Measurements from ENCODE around the gene PDE6B. TPM values are rescaled to one million over a fixed set of nuclear protein-coding genes. Genes with fewer than 3 reads are reported as not detected.
"Not testable (repeated sequence)": the region's sequence is repeated elsewhere in the genome, so short reads cannot be mapped to it uniquely, and the experiment has no call there.

PDE6B gene
- total RNA-seq = 1.7 TPM
- long read RNA-seq, partial matches to known transcripts = 1 of 1 reads
- long read RNA-seq, other reads (novel, unspliced or antisense) = 0 of 1 reads

- intact Hi-C loops (cut with DNase I) = no loop called here
- ATAC-seq (no peak), DNase-seq (ENCODE audit: missing footprints) (no peak)
These were observed at the start of gene PDE6B for GRCh38 chr4:624705-625590. Gene PDE6B, plus strand, starts transcription at chr4:625573. Its CDS starts 54 bp downstream, at chr4:625627.

GRCh38 chr4:576245-576821 is 49.0 kb upstream of the PDE6B start, which contains the start of gene TMEM271:
Gene TMEM271, minus strand, starts transcription at chr4:576295. Its CDS starts 233 bp downstream, at chr4:576062.
- no peak for DNase-seq (ENCODE audit: missing footprints)
- no peak for ATAC-seq
- intact Hi-C loops (cut with DNase I) = no loop called here

GRCh38 chr4:576991-577498 is 48.3 kb upstream of the PDE6B start:
- DNase-seq (ENCODE audit: missing footprints) = no peak
- ATAC-seq = no peak

GRCh38 chr4:577499-578450 is 47.6 kb upstream of the PDE6B start:
- no peak for DNase-seq (ENCODE audit: missing footprints)
- intact Hi-C loops (cut with DNase I) = no loop called here
- ATAC-seq = no peak

More at GRCh38 chr4:576991-577498, 48.3 kb upstream of the PDE6B start:
- intact Hi-C loops (cut with DNase I) = no loop called here

GRCh38 chr4:578451-579443 is 46.6 kb upstream of the PDE6B start:
- intact Hi-C loops (cut with DNase I) = no loop called here
- ATAC-seq = no peak
- no peak for DNase-seq (ENCODE audit: missing footprints)

GRCh38 chr4:579543-580175 is 45.7 kb upstream of the PDE6B start:
- intact Hi-C loops (cut with DNase I) = no loop called here
- ATAC-seq = no peak
- no peak for DNase-seq (ENCODE audit: missing footprints)

GRCh38 chr4:581181-581580 is 44.2 kb upstream of the PDE6B start:
- intact Hi-C loops (cut with DNase I) = no loop called here
- ATAC-seq = no peak
- DNase-seq (ENCODE audit: missing footprints) = no peak

GRCh38 chr4:581753-582361 is 43.5 kb upstream of the PDE6B start:
- ATAC-seq (no peak), DNase-seq (ENCODE audit: missing footprints) (no peak)
- intact Hi-C loops (cut with DNase I) = no loop called here

- DNase-seq (ENCODE audit: missing footprints) = no peak
- no peak for ATAC-seq
- intact Hi-C loops (cut with DNase I) = no loop called here
These were observed 41.6 kb upstream of the PDE6B start for GRCh38 chr4:583820-584219.

- intact Hi-C loops (cut with DNase I) = no loop called here
- DNase-seq (ENCODE audit: missing footprints) = no peak
- no peak for ATAC-seq
These were observed 37.6 kb upstream of the PDE6B start for GRCh38 chr4:587671-588350.

GRCh38 chr4:588351-588849 is 37.0 kb upstream of the PDE6B start:
- intact Hi-C loops (cut with DNase I) = no loop called here
- DNase-seq (ENCODE audit: missing footprints) = no peak
- ATAC-seq = no peak

GRCh38 chr4:589219-589963 is 36.0 kb upstream of the PDE6B start:
- DNase-seq (ENCODE audit: missing footprints) (no peak), ATAC-seq (no peak)
- intact Hi-C loops (cut with DNase I) = no loop called here

- ATAC-seq (no peak), DNase-seq (ENCODE audit: missing footprints) (no peak)
- intact Hi-C loops (cut with DNase I) = no loop called here
These were observed 35.0 kb upstream of the PDE6B start for GRCh38 chr4:590313-590841.

GRCh38 chr4:592178-592577 is 33.2 kb upstream of the PDE6B start:
- intact Hi-C loops (cut with DNase I); ATAC-seq; DNase-seq (ENCODE audit: missing footprints): not testable (repeated sequence)

GRCh38 chr4:592825-593520 is 32.4 kb upstream of the PDE6B start:
- no peak for ATAC-seq
- DNase-seq (ENCODE audit: missing footprints) = no peak
- intact Hi-C loops (cut with DNase I) = no loop called here

Measured in Right ventricle myocardium inferior (tissue), 1 donor.